Fibroblast of lung (primary cell): ENCODE results near the gene MGLL. TPM values are rescaled to one million over a fixed set of nuclear protein-coding genes. Genes with fewer than 3 reads are reported as not detected.
A peak's percentile ranks its signal among the peaks of the same experiment; 100 is the strongest.

Source experiments
- DNase-seq, 2 donors: peaks; one replicate each; pipeline versions ENCODE4 v3.0.0 to v3.0.0-alpha.2; 2010; ENCODE audit warnings: low read depth in 2 of 2
- H2AFZ ChIP-seq: 2 replicates; pipeline ENCODE4 v1.5.1; 2012; ENCODE audit warnings: low read length, control low read depth, inconsistent platforms
- H3K27ac ChIP-seq: 2 replicates; pipeline ENCODE4 v1.5.1; 2011; ENCODE audit warnings: low read length, control low read depth; ENCODE audit not compliant: insufficient read depth
- H3K27me3 ChIP-seq: 2 replicates; pipeline ENCODE4 v1.5.1; 2011; ENCODE audit warnings: mild to moderate bottlenecking, low read length; ENCODE audit not compliant: control insufficient read depth, insufficient read depth
- H3K36me3 ChIP-seq: 2 replicates; pipeline ENCODE4 v1.5.1; 2011; ENCODE audit warnings: low read length; ENCODE audit not compliant: control insufficient read depth, insufficient read depth
- H3K4me1 ChIP-seq: 2 replicates; pipeline ENCODE4 v1.5.1; 2011; ENCODE audit warnings: low read length; ENCODE audit not compliant: control insufficient read depth, insufficient read depth; ENCODE audit errors: extremely low read depth
- H3K4me2 ChIP-seq: 2 replicates; pipeline ENCODE4 v1.5.1; 2011; ENCODE audit warnings: low read length, control low read depth; ENCODE audit not compliant: insufficient read depth; ENCODE audit errors: extremely low read depth
- H3K4me3 ChIP-seq, 4 experiments: fragments of 200-600 bp in 1 of 4; sonication (generic) in 1 of 4; replicated peaks in 1 of 4; 2 replicates each; pipeline ENCODE4 v1.5.1; 2011 to 2016; ENCODE audit warnings: low read length in 4 of 4, low read depth in 3 of 4, mild to moderate bottlenecking in 3 of 4, control low read depth in 2 of 4, inconsistent platforms in 1 of 4, mixed read lengths in 1 of 4; ENCODE audit not compliant: insufficient read depth in 1 of 4; ENCODE audit errors: control extremely low read depth in 1 of 4
- H3K79me2 ChIP-seq: 2 replicates; pipeline ENCODE4 v1.5.1; 2012; ENCODE audit warnings: mild to moderate bottlenecking, low read length, inconsistent platforms; ENCODE audit not compliant: control insufficient read depth, insufficient read depth
- H3K9ac ChIP-seq: 2 replicates; pipeline ENCODE4 v1.5.1; 2011; ENCODE audit warnings: mild to moderate bottlenecking, low read length, control low read depth; ENCODE audit not compliant: insufficient read depth
- H3K9me3 ChIP-seq: 2 replicates; pipeline ENCODE4 v1.5.1; 2012; ENCODE audit warnings: low read depth, low read length; ENCODE audit not compliant: control insufficient read depth, insufficient read depth
- H4K20me1 ChIP-seq: 2 replicates; pipeline ENCODE4 v1.5.1; 2011; ENCODE audit warnings: low read length; ENCODE audit not compliant: control insufficient read depth, insufficient read depth; ENCODE audit errors: extremely low read depth
- EZH2 ChIP-seq: IDR thresholded peaks from 2 replicates; pipeline ENCODE4 v1.5.1; 2012; ENCODE audit warnings: low read length, control low read depth, mild to moderate bottlenecking; ENCODE audit errors: missing control alignments
- polyA plus RNA-seq, 2 donors: library from polyadenylated mRNA; depleted of rRNA in 1 of 2; stranded (reverse) in 1 of 2; unstranded in 1 of 2; fragments of >200 nt; gene quantifications; 2 replicates each; pipeline ENCODE4 v1.2.1, GENCODE V29; 2011 to 2012; ENCODE audit warnings: missing spikeins in 1 of 2
- total RNA-seq: library from RNA; depleted of rRNA; stranded (reverse); fragments of >200 nt; gene quantifications from 2 replicates; pipeline ENCODE4 v1.2.1, GENCODE V29; 2014
- TF ChIP-seq, protein P1 (sequence below), 2 donors: IDR thresholded peaks in 1 of 2; conservative IDR thresholded peaks in 1 of 2; 1 replicate in 1 of 2; 2 replicates in 1 of 2; pipeline ENCODE4 v1.5.1; 2011 to 2012; ENCODE audit warnings: low read length in 2 of 2, control low read depth in 1 of 2, inconsistent platforms in 1 of 2, low read depth in 1 of 2, mild to moderate bottlenecking in 1 of 2

The MGLL gene
- total and polyA plus RNA-seq, 2 donors (not counting 1 experiment from before 2014, with no cell fraction given) = 60.1 to 122 TPM

DNA sequence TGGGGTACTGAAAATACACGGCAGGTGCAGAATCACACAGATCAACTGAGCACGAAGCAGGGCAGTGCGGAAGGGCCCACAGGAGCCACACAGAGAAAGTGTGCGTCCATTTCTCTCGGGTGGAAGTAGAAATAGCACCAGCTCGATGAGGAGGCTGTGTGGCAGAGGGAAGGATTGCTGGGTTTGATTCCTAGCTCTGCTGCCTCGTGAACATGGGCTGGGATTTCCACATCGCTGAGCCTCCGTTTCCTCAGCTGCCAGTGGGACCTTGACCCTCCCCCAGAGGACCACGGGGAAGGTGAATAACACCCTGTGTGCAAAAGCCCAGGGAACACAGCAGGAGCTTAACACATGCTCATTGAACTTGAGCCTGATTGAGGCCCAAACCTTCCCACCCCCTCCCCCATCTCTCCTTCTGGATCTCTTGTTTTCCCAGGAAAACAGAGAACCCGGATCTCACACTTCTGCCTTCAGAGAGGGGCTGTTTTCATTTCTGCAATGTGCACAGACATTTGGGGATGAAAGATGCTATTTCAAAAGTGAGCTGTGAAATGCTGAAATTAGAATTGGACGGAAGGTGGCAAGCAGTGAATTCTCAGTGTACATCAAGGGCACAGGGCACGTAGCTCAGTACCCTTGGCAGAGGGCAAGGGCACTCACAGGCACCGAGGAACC, 111.2 kb downstream of the MGLL start:
- H3K27ac ChIP-seq = no peak overlapping the region
- no peaks in the 10 kb centered on the region for H3K27me3 ChIP-seq
- TF ChIP-seq, protein P1, sequence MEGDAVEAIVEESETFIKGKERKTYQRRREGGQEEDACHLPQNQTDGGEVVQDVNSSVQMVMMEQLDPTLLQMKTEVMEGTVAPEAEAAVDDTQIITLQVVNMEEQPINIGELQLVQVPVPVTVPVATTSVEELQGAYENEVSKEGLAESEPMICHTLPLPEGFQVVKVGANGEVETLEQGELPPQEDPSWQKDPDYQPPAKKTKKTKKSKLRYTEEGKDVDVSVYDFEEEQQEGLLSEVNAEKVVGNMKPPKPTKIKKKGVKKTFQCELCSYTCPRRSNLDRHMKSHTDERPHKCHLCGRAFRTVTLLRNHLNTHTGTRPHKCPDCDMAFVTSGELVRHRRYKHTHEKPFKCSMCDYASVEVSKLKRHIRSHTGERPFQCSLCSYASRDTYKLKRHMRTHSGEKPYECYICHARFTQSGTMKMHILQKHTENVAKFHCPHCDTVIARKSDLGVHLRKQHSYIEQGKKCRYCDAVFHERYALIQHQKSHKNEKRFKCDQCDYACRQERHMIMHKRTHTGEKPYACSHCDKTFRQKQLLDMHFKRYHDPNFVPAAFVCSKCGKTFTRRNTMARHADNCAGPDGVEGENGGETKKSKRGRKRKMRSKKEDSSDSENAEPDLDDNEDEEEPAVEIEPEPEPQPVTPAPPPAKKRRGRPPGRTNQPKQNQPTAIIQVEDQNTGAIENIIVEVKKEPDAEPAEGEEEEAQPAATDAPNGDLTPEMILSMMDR (conservative IDR thresholded peaks at IDR 0.05 in 1 of 2, IDR thresholded peaks at IDR 0.05 in 1 of 2; ENCODE audit: low read depth in 1 of 2, low read length in 2 of 2) = no peak
- TF ChIP-seq EZH2 = no peak
- H3K4me3 ChIP-seq = no peak overlapping the region
- H3K36me3 ChIP-seq = peaks cover 6% of the 10 kb centered on the region
- H3K4me2 ChIP-seq = no peak overlapping the region
- H3K79me2 ChIP-seq = no peaks in the 10 kb centered on the region
- no peaks in the 10 kb centered on the region for H4K20me1 ChIP-seq
- no peaks in the 10 kb centered on the region for H3K9me3 ChIP-seq
- H2AFZ ChIP-seq = no peak overlapping the region
- no peaks in the 10 kb centered on the region for H3K4me1 ChIP-seq
- DNase-seq = no peak
- no peak overlapping the region for H3K9ac ChIP-seq

DNA sequence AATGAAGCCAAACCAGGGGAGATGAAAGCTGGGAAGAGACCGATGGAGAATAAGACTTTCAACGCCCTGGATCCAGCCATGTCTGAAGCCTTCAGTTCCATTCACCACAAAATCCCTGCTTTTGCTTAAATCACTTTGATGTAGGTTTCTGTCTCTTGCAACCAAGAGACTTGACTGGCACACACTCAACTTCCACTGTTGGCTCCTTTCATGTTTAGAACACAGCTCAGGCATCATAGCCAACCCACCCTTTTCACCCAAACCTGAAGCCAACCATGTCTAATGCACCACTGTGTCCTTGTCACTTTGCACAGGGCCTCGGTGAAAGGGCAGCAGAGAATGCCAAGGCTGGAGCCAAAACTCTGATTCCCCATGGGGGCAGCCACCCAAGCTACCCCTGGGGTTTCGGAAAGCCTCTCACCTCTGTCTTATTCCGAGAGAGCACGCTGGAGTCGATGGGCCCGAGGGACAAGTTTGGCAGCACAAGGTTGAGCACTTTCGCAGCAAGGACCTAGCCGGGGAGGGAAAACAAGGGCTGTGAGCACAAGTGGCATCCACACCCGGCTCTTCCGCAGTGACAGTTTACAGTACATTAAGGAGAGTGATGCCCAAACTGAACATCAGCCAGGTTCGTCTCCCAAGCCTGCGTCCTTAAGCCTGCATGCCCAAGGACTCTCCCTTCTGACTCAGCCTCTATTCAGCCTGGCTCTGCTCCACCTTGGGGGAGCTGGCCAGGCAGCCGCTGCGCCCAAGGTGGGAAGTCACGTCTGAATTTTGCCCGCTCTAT, 112.0 kb downstream of the MGLL start:
- no peaks in the 10 kb centered on the region for H4K20me1 ChIP-seq
- no peak overlapping the region for H3K4me3 ChIP-seq
- no peak for TF ChIP-seq EZH2
- TF ChIP-seq, protein P1 (conservative IDR thresholded peaks at IDR 0.05 in 1 of 2, IDR thresholded peaks at IDR 0.05 in 1 of 2; ENCODE audit: low read depth in 1 of 2, low read length in 2 of 2) = no peak
- no peaks in the 10 kb centered on the region for H3K4me1 ChIP-seq
- H3K9me3 ChIP-seq = no peaks in the 10 kb centered on the region
- no peak overlapping the region for H2AFZ ChIP-seq
- H3K4me2 ChIP-seq = no peak overlapping the region
- no peak overlapping the region for H3K27ac ChIP-seq
- H3K27me3 ChIP-seq = no peaks in the 10 kb centered on the region
- peak in 1 of 2 donors; percentile 48 for DNase-seq
- peaks cover 6% of the 10 kb centered on the region for H3K36me3 ChIP-seq
- H3K79me2 ChIP-seq = no peaks in the 10 kb centered on the region
- no peak overlapping the region for H3K9ac ChIP-seq

DNA sequence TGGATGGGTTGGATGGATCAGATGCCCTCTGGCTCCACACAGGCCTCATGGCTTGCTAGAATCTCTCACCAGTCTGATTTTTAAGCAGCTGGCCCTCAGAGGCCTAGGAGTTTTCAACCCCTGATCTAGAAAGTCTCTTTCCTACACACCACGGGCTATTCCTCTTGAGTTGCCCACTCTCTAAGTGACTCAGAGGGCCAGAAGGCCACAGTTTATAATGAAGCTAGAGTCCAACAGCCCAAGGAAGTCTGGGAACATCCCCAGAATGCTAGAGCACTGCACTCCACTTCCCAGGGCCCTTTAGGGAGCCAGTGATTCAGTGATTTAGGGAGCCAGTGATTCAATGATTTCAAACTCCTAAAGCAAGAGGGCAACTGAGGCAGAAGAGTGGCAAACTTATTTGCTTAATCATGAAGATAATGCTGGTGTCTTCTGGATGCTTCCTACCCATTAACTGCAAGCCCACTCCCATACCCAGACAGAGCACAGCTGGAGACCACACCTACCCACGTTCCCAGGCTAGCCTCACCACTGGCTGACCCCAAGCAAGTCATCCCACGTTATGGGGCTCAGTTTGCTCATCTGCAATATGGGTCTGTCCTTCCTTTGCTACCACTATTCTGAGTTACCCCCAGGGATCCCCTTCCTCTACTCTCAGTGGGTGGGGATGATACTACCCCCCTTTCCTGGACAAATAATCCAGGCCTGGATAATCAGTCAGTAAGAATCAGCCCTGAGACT, 112.8 kb downstream of the MGLL start:
- Histone ChIP-seq H3K9me3 (no peaks in the 10 kb centered on the region), H3K79me2 (no peaks in the 10 kb centered on the region), H3K9ac (no peak overlapping the region), H4K20me1 (no peaks in the 10 kb centered on the region), H3K27me3 (no peaks in the 10 kb centered on the region), H3K36me3 (peaks cover 5% of the 10 kb centered on the region), H3K4me1 (no peaks in the 10 kb centered on the region), H2AFZ (no peak overlapping the region), H3K4me2 (no peak overlapping the region), H3K27ac (no peak overlapping the region), H3K4me3 (no peak overlapping the region)
- peak; percentile 31 to 39 for DNase-seq
- no peak for TF ChIP-seq EZH2
- TF ChIP-seq, protein P1 (conservative IDR thresholded peaks at IDR 0.05 in 1 of 2, IDR thresholded peaks at IDR 0.05 in 1 of 2; ENCODE audit: low read depth in 1 of 2, low read length in 2 of 2) = no peak
